Measurements from ENCODE around the gene NHS. TPM values are rescaled to one million over a fixed set of nuclear protein-coding genes. Genes with fewer than 3 reads are reported as not detected.

NHS gene
- polyA plus RNA-seq, 2 of the 4 experiments (the other 2 are of a cell fraction): 3.6 to 5.0 TPM

DNA sequence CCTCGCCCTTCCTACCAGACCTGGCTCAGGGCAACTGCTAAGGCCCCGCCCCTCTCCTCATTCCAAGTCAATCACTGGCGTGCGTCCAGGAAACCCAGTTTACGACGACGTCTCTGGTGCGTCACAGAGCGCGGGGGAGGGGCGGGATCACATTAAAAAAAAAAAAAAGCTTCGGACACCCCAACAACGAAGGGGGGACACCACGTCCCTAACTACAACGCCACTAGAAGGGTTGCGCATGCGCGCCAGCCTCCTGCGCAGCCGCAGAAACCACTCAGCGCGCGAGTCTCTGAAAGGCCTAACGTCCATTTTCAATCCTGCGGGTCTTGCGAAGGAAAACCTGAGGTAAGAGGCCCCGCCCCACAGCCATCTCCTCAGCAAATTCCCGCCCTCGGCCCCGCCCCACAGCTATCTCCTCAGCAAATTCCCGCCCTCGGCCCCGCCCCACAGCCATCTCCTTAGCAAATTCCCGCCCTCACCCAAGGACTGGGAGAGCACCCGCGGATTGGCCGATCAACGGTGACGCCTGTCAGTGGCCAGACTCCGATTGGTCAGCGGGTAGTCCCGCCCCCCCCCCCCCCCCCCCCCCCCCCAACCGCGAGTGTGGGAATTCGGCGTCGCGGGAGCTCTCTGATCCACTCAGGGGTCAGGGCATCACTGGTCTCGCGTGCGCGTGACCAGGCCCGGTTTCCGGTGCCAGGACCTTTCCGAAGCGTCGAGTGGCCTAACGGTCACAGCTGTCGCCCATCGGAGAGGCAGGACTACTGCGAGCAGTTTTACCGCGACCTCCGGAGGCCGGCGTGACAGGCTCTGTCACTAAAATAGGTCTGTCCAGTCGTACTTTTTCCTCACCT is 362.1 kb downstream of the NHS start, which contains the start of gene SCML1:
SCML1 (plus strand) TSS at position 638 of the 854 bp plus-strand sequence. CDS start 6,694 bp downstream, outside the sequence.
- POLR2A ChIA-PET: interaction anchor here (0.7 to 0.8 kb wide), 2 partner anchors 28 to 76 kb away, joined by 4 to 10 read pairs; no protein-coding TSS in a partner anchor
- no peak for TF ChIP-seq SREBF2 (IDR thresholded peaks at IDR 0.05)
- TF ChIP-seq HOXB13 (CRISPR knock-in tag; IDR thresholded peaks at IDR 0.05; ENCODE audit: low read depth): no peak
- 0 out of 2 replicates have a peak, but pooled peaks have one; percentile 48 for TF ChIP-seq E2F6 (IDR thresholded peaks at IDR 0.05; ENCODE audit: borderline replicate concordance, low read depth)
- no peak for TF ChIP-seq BHLHE40 (IDR thresholded peaks at IDR 0.05; ENCODE audit: low read depth, low read length)
- TF ChIP-seq FOSL2 (IDR thresholded peaks at IDR 0.05): no peak
- no peak for TF ChIP-seq FOSL2 (CRISPR knock-in tag; IDR thresholded peaks at IDR 0.05)
- TF ChIP-seq, protein P1, sequence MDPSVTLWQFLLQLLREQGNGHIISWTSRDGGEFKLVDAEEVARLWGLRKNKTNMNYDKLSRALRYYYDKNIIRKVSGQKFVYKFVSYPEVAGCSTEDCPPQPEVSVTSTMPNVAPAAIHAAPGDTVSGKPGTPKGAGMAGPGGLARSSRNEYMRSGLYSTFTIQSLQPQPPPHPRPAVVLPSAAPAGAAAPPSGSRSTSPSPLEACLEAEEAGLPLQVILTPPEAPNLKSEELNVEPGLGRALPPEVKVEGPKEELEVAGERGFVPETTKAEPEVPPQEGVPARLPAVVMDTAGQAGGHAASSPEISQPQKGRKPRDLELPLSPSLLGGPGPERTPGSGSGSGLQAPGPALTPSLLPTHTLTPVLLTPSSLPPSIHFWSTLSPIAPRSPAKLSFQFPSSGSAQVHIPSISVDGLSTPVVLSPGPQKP (IDR thresholded peaks at IDR 0.05; ENCODE audit: low read depth, low read length): no peak
- TF ChIP-seq HOXA7 (CRISPR knock-in tag; IDR thresholded peaks at IDR 0.05): no peak
- no peak for TF ChIP-seq RAD21 (conservative IDR thresholded peaks at IDR 0.05 in 1 of 2, IDR thresholded peaks at IDR 0.05 in 1 of 2)
- TF ChIP-seq RCOR1 (IDR thresholded peaks at IDR 0.05; ENCODE audit: low read depth, low read length): no peak
- no peak for TF ChIP-seq PBX3 (IDR thresholded peaks at IDR 0.05)
- no peak for TF ChIP-seq MYC (IDR thresholded peaks at IDR 0.05; ENCODE audit: borderline replicate concordance, low read length)
- TF ChIP-seq KDM1A (IDR thresholded peaks at IDR 0.05; ENCODE audit: low read depth): no peak
- TF ChIP-seq, protein P2, sequence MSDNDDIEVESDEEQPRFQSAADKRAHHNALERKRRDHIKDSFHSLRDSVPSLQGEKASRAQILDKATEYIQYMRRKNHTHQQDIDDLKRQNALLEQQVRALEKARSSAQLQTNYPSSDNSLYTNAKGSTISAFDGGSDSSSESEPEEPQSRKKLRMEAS (IDR thresholded peaks at IDR 0.05): peak; percentile 30; the same call in 1 of the 2 replicates
- TF ChIP-seq RARB (CRISPR knock-in tag; IDR thresholded peaks at IDR 0.05): no peak
- TF ChIP-seq NFE2L2 (conservative IDR thresholded peaks at IDR 0.05; ENCODE audit: low read length): no peak
- no peak for TF ChIP-seq KDM5A (IDR thresholded peaks at IDR 0.05)
- TF ChIP-seq REST (IDR thresholded peaks at IDR 0.05): no peak
- no peak for TF ChIP-seq ZFP36 (IDR thresholded peaks at IDR 0.05; ENCODE audit: borderline replicate concordance, partially characterized antibody)
- no peak for TF ChIP-seq CHD2 (IDR thresholded peaks at IDR 0.05; ENCODE audit: low read length, partially characterized antibody)
- TF ChIP-seq RNF2 (IDR thresholded peaks at IDR 0.05; ENCODE audit: borderline replicate concordance, low read depth): no peak; the same call in 1 of the 2 replicates
- peak; percentile 37; the same call in 1 of the 2 replicates for TF ChIP-seq POLR2A (IDR thresholded peaks at IDR 0.05; ENCODE audit: low read length)
- no peak for TF ChIP-seq EP300 (IDR thresholded peaks at IDR 0.05)
- no peak for TF ChIP-seq ESRRA (IDR thresholded peaks at IDR 0.05; ENCODE audit: borderline replicate concordance, low read length)
- TF ChIP-seq, protein P3, sequence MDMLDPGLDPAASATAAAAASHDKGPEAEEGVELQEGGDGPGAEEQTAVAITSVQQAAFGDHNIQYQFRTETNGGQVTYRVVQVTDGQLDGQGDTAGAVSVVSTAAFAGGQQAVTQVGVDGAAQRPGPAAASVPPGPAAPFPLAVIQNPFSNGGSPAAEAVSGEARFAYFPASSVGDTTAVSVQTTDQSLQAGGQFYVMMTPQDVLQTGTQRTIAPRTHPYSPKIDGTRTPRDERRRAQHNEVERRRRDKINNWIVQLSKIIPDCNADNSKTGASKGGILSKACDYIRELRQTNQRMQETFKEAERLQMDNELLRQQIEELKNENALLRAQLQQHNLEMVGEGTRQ (IDR thresholded peaks at IDR 0.05): no peak
- H3K9me3 ChIP-seq: no peaks in the 10 kb centered on the region
- peak within 1 kb of the TSS; percentile 91 for H3K4me2 ChIP-seq
- H3K4me1 ChIP-seq: peaks cover 13% of the 10 kb centered on the region; the same call in 2 of the 3 replicates
- CTCF ChIA-PET: interaction anchor here (1.3 to 1.5 kb wide), 2 partner anchors 9 to 473 kb away, joined by 3 to 4 read pairs; no protein-coding TSS in a partner anchor
- H3K27ac ChIP-seq: peak within 1 kb of the TSS; percentile 68 to 86
- FAIRE-seq: peak; percentile 96
- DNase-seq (ENCODE audit: low read depth in 1 of 2, low spot score in 1 of 2): peak; percentile 84 to 98
- peak; percentile 96 for ATAC-seq
- WGBS (ENCODE audit: missing lambda C conversion rate): 0% methylated on average over 19 of the region's 67 CpGs
- peak within 1 kb of the TSS; percentile 53 for H3K4me3 ChIP-seq

Data from A549 (cell line).